ENCODE data around the gene TRMT2A. TPM values are rescaled to one million over a fixed set of nuclear protein-coding genes. Genes with fewer than 3 reads are reported as not detected.

The TRMT2A gene
- total RNA-seq, 2 experiments from 2014 or later = 97.5 to 118 TPM

- Histone ChIP-seq H3K4me1 (ENCODE audit: insufficient read depth, low read length, poor library complexity, severe bottlenecking) (no peaks in the 10 kb centered on the region), H3K4me2 (ENCODE audit: low read length) (no peak overlapping the region), H3K9me2 (ENCODE audit: insufficient read depth, low read length) (no peaks in the 10 kb centered on the region), H3K36me3 (ENCODE audit: insufficient read depth, low read length) (peaks cover 95% of the 10 kb centered on the region), H4K20me1 (ENCODE audit: insufficient read depth, low read length) (no peaks in the 10 kb centered on the region), H3K27ac (ENCODE audit: low read depth, low read length, poor library complexity, severe bottlenecking) (no peak overlapping the region), H2AFZ (ENCODE audit: low read length) (no peak overlapping the region), H3K9me3 (ENCODE audit: low read length) (peaks cover 10% of the 10 kb centered on the region; the same call in 1 of the 2 replicates), H3K4me3 (ENCODE audit: low read depth, low read length, poor library complexity, severe bottlenecking) (no peak overlapping the region), H3K79me2 (ENCODE audit: insufficient read depth, low read depth, low read length) (no peaks in the 10 kb centered on the region)
- ChIA-PET POLR2A (no interaction called here), CTCF (ENCODE audit: unreplicated experiment) (no interaction called here)
- no TSS peak for BruUV-seq (replicated peaks)
- TF ChIP-seq EZH2phosphoT487 (IDR thresholded peaks at IDR 0.05; ENCODE audit: borderline replicate concordance, low read depth, low read length) (no peak), CTCF (conservative IDR thresholded peaks at IDR 0.05; ENCODE audit: low read length) (no peak)
- no peak for DNase-seq (ENCODE audit: low spot score)
- intact Hi-C loops (cut with micrococcal nuclease; ENCODE audit: unreplicated experiment) = no loop called here
Measured at GRCh38 chr22:20096574-20097420, 20.2 kb downstream of the TRMT2A start.

GRCh38 chr22:20095521-20095920 is 21.5 kb downstream of the TRMT2A start:
- Histone ChIP-seq H4K20me1 (ENCODE audit: insufficient read depth, low read length) (no peaks in the 10 kb centered on the region), H3K36me3 (ENCODE audit: insufficient read depth, low read length) (peaks cover 95% of the 10 kb centered on the region), H3K4me1 (ENCODE audit: insufficient read depth, low read length, poor library complexity, severe bottlenecking) (no peaks in the 10 kb centered on the region), H3K9me2 (ENCODE audit: insufficient read depth, low read length) (no peaks in the 10 kb centered on the region), H3K9me3 (ENCODE audit: low read length) (peaks cover 10% of the 10 kb centered on the region; the same call in 1 of the 2 replicates), H3K27ac (ENCODE audit: low read depth, low read length, poor library complexity, severe bottlenecking) (no peak overlapping the region), H3K4me2 (ENCODE audit: low read length) (no peak overlapping the region), H3K79me2 (ENCODE audit: insufficient read depth, low read depth, low read length) (no peaks in the 10 kb centered on the region), H2AFZ (ENCODE audit: low read length) (no peak overlapping the region), H3K4me3 (ENCODE audit: low read depth, low read length, poor library complexity, severe bottlenecking) (no peak overlapping the region)
- CTCF ChIA-PET (ENCODE audit: unreplicated experiment) = no interaction called here
- no peak for TF ChIP-seq CTCF (conservative IDR thresholded peaks at IDR 0.05; ENCODE audit: low read length)
- TF ChIP-seq EZH2phosphoT487 (IDR thresholded peaks at IDR 0.05; ENCODE audit: borderline replicate concordance, low read depth, low read length) = no peak
- POLR2A ChIA-PET = no interaction called here
- DNase-seq (ENCODE audit: low spot score) = no peak
- intact Hi-C loops (cut with micrococcal nuclease; ENCODE audit: unreplicated experiment) = no loop called here
- no TSS peak for BruUV-seq (replicated peaks)

GRCh38 chr22:20094197-20094807 is 22.7 kb downstream of the TRMT2A start:
- TF ChIP-seq EZH2phosphoT487 (IDR thresholded peaks at IDR 0.05; ENCODE audit: borderline replicate concordance, low read depth, low read length) (no peak), CTCF (conservative IDR thresholded peaks at IDR 0.05; ENCODE audit: low read length) (no peak)
- H3K9me2 ChIP-seq (ENCODE audit: insufficient read depth, low read length) = no peaks in the 10 kb centered on the region
- no peak for DNase-seq (ENCODE audit: low spot score)
- no peak overlapping the region for H3K4me2 ChIP-seq (ENCODE audit: low read length)
- H3K4me1 ChIP-seq (ENCODE audit: insufficient read depth, low read length, poor library complexity, severe bottlenecking) = no peaks in the 10 kb centered on the region
- H3K27ac ChIP-seq (ENCODE audit: low read depth, low read length, poor library complexity, severe bottlenecking) = no peak overlapping the region
- no TSS peak for BruUV-seq (replicated peaks)
- intact Hi-C loops (cut with micrococcal nuclease; ENCODE audit: unreplicated experiment) = no loop called here
- H2AFZ ChIP-seq (ENCODE audit: low read length) = no peak overlapping the region
- H3K36me3 ChIP-seq (ENCODE audit: insufficient read depth, low read length) = peaks cover 97% of the 10 kb centered on the region
- CTCF ChIA-PET (ENCODE audit: unreplicated experiment) = no interaction called here
- H3K4me3 ChIP-seq (ENCODE audit: low read depth, low read length, poor library complexity, severe bottlenecking) = no peak overlapping the region
- no peaks in the 10 kb centered on the region for H4K20me1 ChIP-seq (ENCODE audit: insufficient read depth, low read length)
- peaks cover 10% of the 10 kb centered on the region; the same call in 1 of the 2 replicates for H3K9me3 ChIP-seq (ENCODE audit: low read length)
- H3K79me2 ChIP-seq (ENCODE audit: insufficient read depth, low read depth, low read length) = no peaks in the 10 kb centered on the region
- POLR2A ChIA-PET = no interaction called here

Measured in OCI-LY7 (cell line).